ENCODE measurements around the gene NUDT14.

DNA sequence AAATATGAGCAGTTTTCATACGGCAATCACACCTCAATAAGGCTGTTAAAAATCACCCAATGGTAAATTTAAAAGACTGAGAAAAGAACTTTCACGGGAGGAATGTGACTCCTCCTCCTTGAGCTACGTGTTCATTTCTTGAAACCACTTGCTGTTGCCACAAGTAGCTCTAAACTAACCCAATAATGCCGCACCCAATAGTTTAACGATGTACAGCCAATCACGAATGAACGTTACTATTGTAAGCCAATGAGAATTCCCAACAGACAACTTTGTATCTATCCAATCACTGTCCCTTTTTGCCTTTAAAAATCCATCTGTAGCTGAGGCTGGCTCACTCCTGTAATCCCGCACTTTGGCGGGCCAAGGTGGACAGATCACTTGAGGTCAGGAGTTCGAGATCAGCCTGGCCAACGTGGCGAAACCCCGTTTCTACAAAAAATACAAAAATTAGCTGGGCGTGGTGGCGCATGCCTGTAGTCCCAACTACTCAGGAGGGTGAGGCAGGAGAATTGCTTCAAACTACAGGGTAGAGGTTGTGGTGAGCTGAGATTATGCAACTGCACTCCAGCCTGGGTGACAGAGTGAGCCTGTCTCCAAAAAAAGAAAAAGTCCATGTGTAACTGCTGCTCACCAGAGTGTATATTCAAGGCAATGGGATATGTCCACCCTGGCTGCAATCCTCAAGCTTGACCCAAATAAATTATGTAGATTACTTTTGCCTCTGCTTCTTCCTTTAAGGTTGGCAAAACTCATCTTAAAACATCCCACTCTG lies 42.8 kb upstream of the NUDT14 start:
- TF ChIP-seq CTCF (conservative IDR thresholded peaks at IDR 0.05; ENCODE audit: low read length) (no peak), EZH2phosphoT487 (IDR thresholded peaks at IDR 0.05; ENCODE audit: borderline replicate concordance) (no peak)
